ENCODE results near the gene GPR33. TPM values are rescaled to one million over a fixed set of nuclear protein-coding genes. Genes with fewer than 3 reads are reported as not detected.

The GPR33 gene
- total RNA-seq, 1 donor from 2014 or later, result not detected

Other genes with a start within 250 kb of the GPR33 start
- 46.8 TPM for gene HEATR5A, start 67.5 kb downstream of the GPR33 start, total RNA-seq
- 8.4 TPM for gene DTD2, start 30.5 kb downstream of the GPR33 start, total RNA-seq
- 32.6 TPM for gene NUBPL, start 73.4 kb upstream of the GPR33 start, total RNA-seq